Measurements from ENCODE around the gene ARHGAP36. TPM values are rescaled to one million over a fixed set of nuclear protein-coding genes. Genes with fewer than 3 reads are reported as not detected.

Gene ARHGAP36
- total RNA-seq, 1 experiment from 2014 or later = not detected

- TF ChIP-seq CTCF (conservative IDR thresholded peaks at IDR 0.05; ENCODE audit: low read depth, low read length) (no peak), EZH2 (IDR thresholded peaks at IDR 0.05; ENCODE audit: borderline replicate concordance, low read depth, low read length, poor library complexity, severe bottlenecking) (no peak)
- H3K27me3 ChIP-seq (replicated peaks; ENCODE audit: insufficient read depth, low read depth, low read length, poor library complexity) = peaks cover 23% of the 10 kb centered on the region
- POLR2A ChIA-PET (ENCODE audit: low non-redundant PET) = no interaction called here
- no peaks in the 10 kb centered on the region for H3K9me3 ChIP-seq (ENCODE audit: low read depth, low read length, poor library complexity, severe bottlenecking)
- H3K27ac ChIP-seq (ENCODE audit: low read depth, low read length, poor library complexity, severe bottlenecking) = no peak overlapping the region
- CTCF ChIA-PET = no interaction called here
- no peaks in the 10 kb centered on the region for H3K4me1 ChIP-seq (ENCODE audit: insufficient read depth, low read length, poor library complexity, severe bottlenecking)
- intact Hi-C loops (cut with micrococcal nuclease; ENCODE audit: unreplicated experiment) = no loop called here
- no TSS peak for BruUV-seq (replicated peaks)
- no peak overlapping the region for H3K4me3 ChIP-seq (ENCODE audit: low read depth, low read length, poor library complexity, severe bottlenecking)
- H3K36me3 ChIP-seq (ENCODE audit: insufficient read depth, low read length, poor library complexity, severe bottlenecking) = no peaks in the 10 kb centered on the region
- DNase-seq (ENCODE audit: low spot score) = no peak
Observed at GRCh38 chrX:131057706-131058105, 440 bp upstream of the ARHGAP36 start.

- no TSS peak for BruUV-seq (replicated peaks)
- no peak for DNase-seq (ENCODE audit: low spot score)
- Histone ChIP-seq H3K9me3 (ENCODE audit: low read depth, low read length, poor library complexity, severe bottlenecking) (no peaks in the 10 kb centered on the region), H3K36me3 (ENCODE audit: insufficient read depth, low read length, poor library complexity, severe bottlenecking) (no peaks in the 10 kb centered on the region), H3K4me1 (ENCODE audit: insufficient read depth, low read length, poor library complexity, severe bottlenecking) (no peaks in the 10 kb centered on the region), H3K27me3 (replicated peaks; ENCODE audit: insufficient read depth, low read depth, low read length, poor library complexity) (peaks cover 18% of the 10 kb centered on the region), H3K4me3 (ENCODE audit: low read depth, low read length, poor library complexity, severe bottlenecking) (no peak overlapping the region), H3K27ac (ENCODE audit: low read depth, low read length, poor library complexity, severe bottlenecking) (no peak overlapping the region)
- ChIA-PET CTCF (interaction anchor here (1.0 kb wide), 1 partner anchor 9 kb away, joined by 3 read pairs; no protein-coding TSS in a partner anchor), POLR2A (ENCODE audit: low non-redundant PET) (no interaction called here)
- intact Hi-C loops (cut with micrococcal nuclease; ENCODE audit: unreplicated experiment) = no loop called here
- TF ChIP-seq CTCF (conservative IDR thresholded peaks at IDR 0.05; ENCODE audit: low read depth, low read length) (no peak), EZH2 (IDR thresholded peaks at IDR 0.05; ENCODE audit: borderline replicate concordance, low read depth, low read length, poor library complexity, severe bottlenecking) (no peak)
Observed at GRCh38 chrX:131059246-131059645, 1.1 kb downstream of the ARHGAP36 start.

GRCh38 chrX:131060147-131060546 is 2.0 kb downstream of the ARHGAP36 start:
- H3K36me3 ChIP-seq (ENCODE audit: insufficient read depth, low read length, poor library complexity, severe bottlenecking) = no peaks in the 10 kb centered on the region
- POLR2A ChIA-PET (ENCODE audit: low non-redundant PET) = no interaction called here

More at GRCh38 chrX:131060147-131060546, 2.0 kb downstream of the ARHGAP36 start:
- Histone ChIP-seq H3K4me3 (ENCODE audit: low read depth, low read length, poor library complexity, severe bottlenecking) (no peak overlapping the region), H3K27ac (ENCODE audit: low read depth, low read length, poor library complexity, severe bottlenecking) (no peak overlapping the region), H3K27me3 (replicated peaks; ENCODE audit: insufficient read depth, low read depth, low read length, poor library complexity) (peaks cover 18% of the 10 kb centered on the region), H3K4me1 (ENCODE audit: insufficient read depth, low read length, poor library complexity, severe bottlenecking) (no peaks in the 10 kb centered on the region), H3K9me3 (ENCODE audit: low read depth, low read length, poor library complexity, severe bottlenecking) (no peaks in the 10 kb centered on the region)
- CTCF ChIA-PET = no interaction called here
- TF ChIP-seq CTCF (conservative IDR thresholded peaks at IDR 0.05; ENCODE audit: low read depth, low read length) (no peak), EZH2 (IDR thresholded peaks at IDR 0.05; ENCODE audit: borderline replicate concordance, low read depth, low read length, poor library complexity, severe bottlenecking) (no peak)
- DNase-seq (ENCODE audit: low spot score) = no peak
- no TSS peak for BruUV-seq (replicated peaks)
- intact Hi-C loops (cut with micrococcal nuclease; ENCODE audit: unreplicated experiment) = no loop called here

Data from A673 (cell line).